ENCODE data around the gene LRGUK. TPM values are rescaled to one million over a fixed set of nuclear protein-coding genes. Genes with fewer than 3 reads are reported as not detected.

LRGUK gene
- total RNA-seq, 1 donor from 2014 or later = 0.06 TPM

DNA sequence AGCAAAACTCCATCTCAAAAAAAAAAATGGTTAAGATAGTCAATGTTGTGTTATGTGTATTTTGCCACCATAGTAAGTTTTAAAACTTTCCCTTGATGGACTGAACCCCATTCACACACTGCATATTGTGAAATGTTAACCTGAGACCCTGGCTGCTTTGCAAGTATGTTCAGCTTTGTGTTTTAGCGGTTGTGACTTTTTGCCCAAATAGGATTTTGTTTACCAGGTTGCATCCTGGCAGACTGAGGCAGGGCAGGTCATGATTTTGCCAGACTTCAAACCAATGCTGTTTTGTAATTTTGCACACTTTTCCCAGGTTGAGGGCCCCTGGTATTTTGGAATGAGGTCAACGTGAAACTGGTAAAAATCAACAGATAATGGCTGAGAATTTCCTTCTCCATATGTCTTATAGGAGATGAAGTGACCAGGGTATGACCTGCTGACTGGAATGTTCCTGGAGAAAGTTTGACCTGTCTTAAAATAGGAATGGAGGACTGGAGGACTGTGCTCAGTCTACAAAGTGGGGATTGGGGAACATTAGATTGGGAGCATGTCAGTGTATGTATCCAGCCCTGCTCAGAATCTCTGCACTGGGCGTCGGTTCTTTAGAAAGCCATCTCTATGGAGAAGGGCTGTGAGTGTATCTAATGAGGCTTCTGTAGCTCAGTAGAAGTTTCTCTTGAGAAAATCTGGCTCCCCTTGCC lies 76.2 kb downstream of the LRGUK start:
- H3K4me3 ChIP-seq (ENCODE audit: low read depth, low read length) = no peak overlapping the region
- no peak for DNase-seq (ENCODE audit: low read depth)
- TF ChIP-seq, protein P1, sequence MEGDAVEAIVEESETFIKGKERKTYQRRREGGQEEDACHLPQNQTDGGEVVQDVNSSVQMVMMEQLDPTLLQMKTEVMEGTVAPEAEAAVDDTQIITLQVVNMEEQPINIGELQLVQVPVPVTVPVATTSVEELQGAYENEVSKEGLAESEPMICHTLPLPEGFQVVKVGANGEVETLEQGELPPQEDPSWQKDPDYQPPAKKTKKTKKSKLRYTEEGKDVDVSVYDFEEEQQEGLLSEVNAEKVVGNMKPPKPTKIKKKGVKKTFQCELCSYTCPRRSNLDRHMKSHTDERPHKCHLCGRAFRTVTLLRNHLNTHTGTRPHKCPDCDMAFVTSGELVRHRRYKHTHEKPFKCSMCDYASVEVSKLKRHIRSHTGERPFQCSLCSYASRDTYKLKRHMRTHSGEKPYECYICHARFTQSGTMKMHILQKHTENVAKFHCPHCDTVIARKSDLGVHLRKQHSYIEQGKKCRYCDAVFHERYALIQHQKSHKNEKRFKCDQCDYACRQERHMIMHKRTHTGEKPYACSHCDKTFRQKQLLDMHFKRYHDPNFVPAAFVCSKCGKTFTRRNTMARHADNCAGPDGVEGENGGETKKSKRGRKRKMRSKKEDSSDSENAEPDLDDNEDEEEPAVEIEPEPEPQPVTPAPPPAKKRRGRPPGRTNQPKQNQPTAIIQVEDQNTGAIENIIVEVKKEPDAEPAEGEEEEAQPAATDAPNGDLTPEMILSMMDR (conservative IDR thresholded peaks at IDR 0.05; ENCODE audit: low read depth, low read length) = no peak

DNA sequence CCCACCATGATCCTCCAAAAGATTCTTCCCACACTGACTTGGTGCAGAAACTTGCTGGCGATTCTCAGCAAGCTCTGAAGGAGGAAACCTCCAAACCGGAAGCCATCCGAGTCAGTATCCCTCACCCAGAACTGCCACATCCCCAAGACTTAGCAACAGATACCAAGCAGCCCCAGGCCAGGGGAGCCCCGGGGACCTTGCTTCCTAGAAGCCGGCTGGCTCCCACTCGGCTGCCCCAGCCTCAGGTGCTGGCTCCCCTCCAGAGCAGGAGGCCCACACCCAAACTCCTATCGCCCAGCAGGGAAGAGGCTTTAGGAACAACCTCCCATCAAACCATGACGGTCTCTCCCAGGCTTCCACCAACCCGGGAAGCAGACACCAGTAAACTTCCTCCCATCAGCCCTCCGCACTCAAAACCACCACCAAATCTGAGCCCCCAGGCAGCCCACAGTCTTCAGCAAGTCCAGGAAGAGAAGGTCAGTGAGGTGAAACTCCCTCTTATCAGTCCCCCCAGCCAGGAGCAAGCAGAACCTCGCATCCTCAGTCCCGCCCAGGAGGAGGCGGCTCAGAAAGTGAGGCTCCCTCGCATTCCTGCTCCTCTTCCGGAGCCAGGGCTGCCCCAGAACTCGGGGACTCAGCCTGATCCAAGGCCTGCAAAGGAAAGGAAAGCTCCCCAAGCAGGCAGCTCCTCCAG lies 82.3 kb downstream of the LRGUK start:
- no peak overlapping the region for H3K4me3 ChIP-seq (ENCODE audit: low read depth, low read length)
- TF ChIP-seq, protein P1 (conservative IDR thresholded peaks at IDR 0.05; ENCODE audit: low read depth, low read length) = no peak
- no peak for DNase-seq (ENCODE audit: low read depth)

DNA sequence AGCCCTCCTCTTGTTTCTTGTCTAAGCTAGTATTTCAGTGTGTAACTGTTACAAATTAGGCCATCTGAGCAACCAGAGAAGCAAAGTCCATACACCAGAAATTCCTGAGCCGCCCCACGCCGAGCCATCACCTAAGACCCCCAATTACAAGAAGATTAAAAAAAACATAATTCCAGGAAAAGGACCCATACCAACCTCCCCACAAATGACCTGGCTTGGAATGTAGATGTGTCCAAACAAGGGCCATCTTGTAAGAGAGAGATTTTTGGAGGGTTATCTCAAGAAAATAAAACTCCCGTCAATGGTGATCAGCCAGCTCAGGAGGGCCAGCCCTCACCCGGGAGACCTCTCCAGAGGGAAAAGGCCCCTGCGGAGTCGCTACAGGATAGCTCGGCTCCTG lies 83.1 kb downstream of the LRGUK start:
- TF ChIP-seq, protein P1 (conservative IDR thresholded peaks at IDR 0.05; ENCODE audit: low read depth, low read length) = no peak
- H3K4me3 ChIP-seq (ENCODE audit: low read depth, low read length) = no peak overlapping the region
- no peak for DNase-seq (ENCODE audit: low read depth)

DNA sequence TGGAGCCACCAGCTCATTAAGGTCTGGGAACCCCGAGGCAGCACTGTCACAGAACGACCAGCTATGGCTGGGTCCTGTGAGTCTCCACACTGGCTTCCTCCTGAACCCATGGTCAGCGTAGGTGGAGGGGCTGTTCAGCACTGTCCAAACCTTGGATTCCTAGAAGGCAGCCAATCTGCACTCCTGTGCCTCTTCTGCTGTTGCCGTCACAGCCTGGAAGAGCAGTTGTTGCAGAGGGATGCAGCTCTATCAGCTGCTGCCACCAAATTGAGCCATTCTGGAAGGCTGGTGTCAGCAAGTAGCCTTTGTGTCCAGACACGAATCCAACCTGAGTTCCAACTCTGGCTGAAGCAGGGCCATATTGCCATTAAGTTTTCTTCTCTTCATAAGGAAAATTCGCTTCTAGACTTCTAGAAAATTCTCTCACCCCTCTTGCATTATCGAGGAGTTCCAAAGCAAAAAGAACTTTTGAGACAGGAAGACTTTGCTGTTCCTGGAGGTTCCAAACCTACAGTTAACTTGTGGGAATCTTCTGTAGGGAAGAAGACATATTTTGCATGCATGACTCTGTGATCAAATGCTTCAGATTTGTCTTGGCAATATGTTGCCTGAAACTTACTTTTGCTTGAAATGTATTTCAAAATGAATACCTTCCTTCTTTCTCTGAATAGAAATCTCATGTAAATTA lies 84.0 kb downstream of the LRGUK start:
- no peak for DNase-seq (ENCODE audit: low read depth)
- H3K4me3 ChIP-seq (ENCODE audit: low read depth, low read length) = no peak overlapping the region
- TF ChIP-seq, protein P1 (conservative IDR thresholded peaks at IDR 0.05; ENCODE audit: low read depth, low read length) = no peak

DNA sequence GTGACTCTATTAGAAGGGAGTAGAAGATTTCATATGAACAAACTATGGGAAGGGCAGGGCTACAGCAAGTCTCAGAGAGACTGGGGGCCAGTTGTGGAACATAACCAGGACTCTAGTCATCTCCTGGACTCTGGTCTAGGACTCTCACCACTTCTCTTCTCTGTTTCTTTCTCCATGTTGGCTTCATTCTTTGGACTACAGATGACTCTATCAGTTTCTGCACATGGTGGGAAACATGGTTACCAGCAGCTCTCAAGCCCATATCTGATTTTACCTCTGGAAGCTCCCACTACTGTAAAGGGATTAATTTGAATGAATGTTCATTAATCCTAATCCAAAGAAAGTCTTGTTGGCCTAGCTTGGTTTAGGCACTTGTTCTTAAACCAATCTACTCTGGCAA lies 84.7 kb downstream of the LRGUK start:
- no peak for DNase-seq (ENCODE audit: low read depth)
- no peak overlapping the region for H3K4me3 ChIP-seq (ENCODE audit: low read depth, low read length)
- TF ChIP-seq, protein P1 (conservative IDR thresholded peaks at IDR 0.05; ENCODE audit: low read depth, low read length) = no peak

DNA sequence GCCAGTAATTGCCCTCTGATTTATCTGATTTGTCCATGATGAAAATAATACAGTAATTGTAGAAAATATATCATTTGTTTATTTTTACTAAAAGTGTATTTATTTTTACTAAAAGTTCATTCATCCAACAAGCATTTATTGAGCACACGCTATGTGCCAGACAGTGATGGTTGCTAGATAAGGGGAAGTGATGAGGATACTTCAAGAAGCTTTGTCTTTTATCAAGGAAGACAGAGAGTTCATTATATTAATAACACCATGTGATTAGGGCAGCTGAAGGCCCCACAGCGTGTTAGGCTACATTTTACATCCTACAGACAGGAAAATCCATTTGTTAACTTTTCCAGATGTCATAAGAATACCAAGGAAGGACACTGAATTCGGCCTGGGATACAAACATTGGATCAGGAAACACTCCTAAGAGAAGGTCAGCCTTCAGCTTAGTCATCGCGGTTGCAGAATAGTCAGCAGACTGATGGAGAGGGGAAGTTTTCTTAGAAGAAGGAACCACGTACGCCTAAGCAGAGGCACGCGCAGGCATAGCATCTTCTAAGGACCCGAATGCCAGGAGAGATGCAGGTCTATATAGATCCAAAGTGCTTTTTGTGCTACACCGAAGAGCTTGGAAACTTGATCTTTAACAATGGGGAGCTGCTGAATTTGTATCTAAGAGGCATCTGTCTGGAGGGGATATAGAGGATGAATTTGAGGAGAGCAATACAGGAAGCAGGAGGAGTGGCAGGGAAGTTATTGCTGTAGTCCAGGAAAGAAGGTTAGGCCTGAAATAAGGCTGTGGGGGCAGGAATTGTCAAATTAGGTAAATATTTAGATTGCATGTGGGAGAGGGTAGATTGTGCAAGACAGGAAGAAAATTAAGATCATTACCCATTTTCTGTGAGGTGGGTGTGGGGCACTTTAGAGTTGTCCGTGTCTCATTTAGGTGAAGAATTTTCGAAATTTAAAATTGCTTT lies 85.7 kb downstream of the LRGUK start:
- no peak for DNase-seq (ENCODE audit: low read depth)
- TF ChIP-seq, protein P1 (conservative IDR thresholded peaks at IDR 0.05; ENCODE audit: low read depth, low read length) = no peak
- H3K4me3 ChIP-seq (ENCODE audit: low read depth, low read length) = no peak overlapping the region
